ENCODE data around the gene HOMER2. TPM values are rescaled to one million over a fixed set of nuclear protein-coding genes. Genes with fewer than 3 reads are reported as not detected.

The HOMER2 gene
- total and polyA plus RNA-seq, 9 of the 15 experiments (the other 6 are each of a cell fraction or from before 2014, with no cell fraction given), result 0.13 to 0.47 (median 0.29) TPM; not detected in 1

DNA sequence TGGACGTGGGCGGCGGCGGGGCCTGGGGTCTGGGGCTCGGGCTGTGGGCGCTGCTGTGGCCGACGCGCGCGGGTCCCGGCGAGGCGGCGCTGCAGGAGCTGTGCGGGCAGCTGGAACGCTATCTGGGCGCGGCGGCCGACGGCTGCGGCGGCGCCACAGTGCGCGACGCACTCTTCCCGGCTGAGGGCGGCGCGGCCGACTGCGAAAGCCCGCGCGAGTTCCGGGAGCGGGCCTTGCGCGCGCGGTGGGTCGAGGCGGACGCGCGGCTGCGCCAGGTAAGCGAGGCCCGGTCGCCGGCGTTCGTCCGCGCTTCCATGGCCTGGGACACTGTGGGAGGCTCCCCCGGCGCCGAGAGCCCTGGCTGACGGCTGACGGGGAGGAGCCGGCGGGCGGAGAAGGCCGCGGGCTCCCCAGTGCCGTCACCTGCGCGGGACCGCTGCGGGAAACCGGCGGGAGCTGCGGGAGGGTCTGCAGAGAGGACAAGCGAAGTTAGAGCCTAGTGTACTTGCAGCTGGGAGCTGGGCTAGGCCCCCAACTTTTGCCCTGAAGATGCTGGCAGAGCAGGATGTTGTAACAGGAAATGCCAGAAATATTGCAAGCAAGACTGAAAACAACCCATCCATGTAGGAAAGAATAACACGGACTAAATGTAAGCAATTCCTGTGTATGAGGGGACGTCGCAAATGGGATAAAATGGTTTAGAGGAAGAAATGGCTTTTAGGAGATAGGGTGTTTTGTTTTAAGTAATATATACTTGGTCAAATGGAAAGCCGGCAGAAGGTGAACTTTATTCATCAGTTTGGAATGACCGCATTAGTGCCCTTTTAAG is 142.2 kb downstream of the HOMER2 start (continued):
- TF ChIP-seq, protein P1, sequence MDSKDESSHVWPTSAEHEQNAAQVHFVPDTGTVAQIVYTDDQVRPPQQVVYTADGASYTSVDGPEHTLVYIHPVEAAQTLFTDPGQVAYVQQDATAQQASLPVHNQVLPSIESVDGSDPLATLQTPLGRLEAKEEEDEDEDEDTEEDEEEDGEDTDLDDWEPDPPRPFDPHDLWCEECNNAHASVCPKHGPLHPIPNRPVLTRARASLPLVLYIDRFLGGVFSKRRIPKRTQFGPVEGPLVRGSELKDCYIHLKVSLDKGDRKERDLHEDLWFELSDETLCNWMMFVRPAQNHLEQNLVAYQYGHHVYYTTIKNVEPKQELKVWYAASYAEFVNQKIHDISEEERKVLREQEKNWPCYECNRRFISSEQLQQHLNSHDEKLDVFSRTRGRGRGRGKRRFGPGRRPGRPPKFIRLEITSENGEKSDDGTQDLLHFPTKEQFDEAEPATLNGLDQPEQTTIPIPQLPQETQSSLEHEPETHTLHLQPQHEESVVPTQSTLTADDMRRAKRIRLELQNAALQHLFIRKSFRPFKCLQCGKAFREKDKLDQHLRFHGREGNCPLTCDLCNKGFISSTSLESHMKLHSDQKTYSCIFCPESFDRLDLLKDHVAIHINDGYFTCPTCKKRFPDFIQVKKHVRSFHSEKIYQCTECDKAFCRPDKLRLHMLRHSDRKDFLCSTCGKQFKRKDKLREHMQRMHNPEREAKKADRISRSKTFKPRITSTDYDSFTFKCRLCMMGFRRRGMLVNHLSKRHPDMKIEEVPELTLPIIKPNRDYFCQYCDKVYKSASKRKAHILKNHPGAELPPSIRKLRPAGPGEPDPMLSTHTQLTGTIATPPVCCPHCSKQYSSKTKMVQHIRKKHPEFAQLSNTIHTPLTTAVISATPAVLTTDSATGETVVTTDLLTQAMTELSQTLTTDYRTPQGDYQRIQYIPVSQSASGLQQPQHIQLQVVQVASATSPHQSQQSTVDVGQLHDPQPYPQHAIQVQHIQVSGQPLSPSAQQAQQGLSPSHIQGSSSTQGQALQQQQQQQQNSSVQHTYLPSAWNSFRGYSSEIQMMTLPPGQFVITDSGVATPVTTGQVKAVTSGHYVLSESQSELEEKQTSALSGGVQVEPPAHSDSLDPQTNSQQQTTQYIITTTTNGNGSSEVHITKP (IDR thresholded peaks at IDR 0.05; ENCODE audit: partially characterized antibody), result no peak
- TF ChIP-seq, protein P2, sequence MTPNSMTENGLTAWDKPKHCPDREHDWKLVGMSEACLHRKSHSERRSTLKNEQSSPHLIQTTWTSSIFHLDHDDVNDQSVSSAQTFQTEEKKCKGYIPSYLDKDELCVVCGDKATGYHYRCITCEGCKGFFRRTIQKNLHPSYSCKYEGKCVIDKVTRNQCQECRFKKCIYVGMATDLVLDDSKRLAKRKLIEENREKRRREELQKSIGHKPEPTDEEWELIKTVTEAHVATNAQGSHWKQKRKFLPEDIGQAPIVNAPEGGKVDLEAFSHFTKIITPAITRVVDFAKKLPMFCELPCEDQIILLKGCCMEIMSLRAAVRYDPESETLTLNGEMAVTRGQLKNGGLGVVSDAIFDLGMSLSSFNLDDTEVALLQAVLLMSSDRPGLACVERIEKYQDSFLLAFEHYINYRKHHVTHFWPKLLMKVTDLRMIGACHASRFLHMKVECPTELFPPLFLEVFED (CRISPR knock-in tag; conservative IDR thresholded peaks at IDR 0.05), result no peak
- TF ChIP-seq, protein P3, sequence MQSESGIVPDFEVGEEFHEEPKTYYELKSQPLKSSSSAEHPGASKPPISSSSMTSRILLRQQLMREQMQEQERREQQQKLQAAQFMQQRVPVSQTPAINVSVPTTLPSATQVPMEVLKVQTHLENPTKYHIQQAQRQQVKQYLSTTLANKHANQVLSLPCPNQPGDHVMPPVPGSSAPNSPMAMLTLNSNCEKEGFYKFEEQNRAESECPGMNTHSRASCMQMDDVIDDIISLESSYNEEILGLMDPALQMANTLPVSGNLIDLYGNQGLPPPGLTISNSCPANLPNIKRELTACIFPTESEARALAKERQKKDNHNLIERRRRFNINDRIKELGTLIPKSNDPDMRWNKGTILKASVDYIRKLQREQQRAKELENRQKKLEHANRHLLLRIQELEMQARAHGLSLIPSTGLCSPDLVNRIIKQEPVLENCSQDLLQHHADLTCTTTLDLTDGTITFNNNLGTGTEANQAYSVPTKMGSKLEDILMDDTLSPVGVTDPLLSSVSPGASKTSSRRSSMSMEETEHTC (IDR thresholded peaks at IDR 0.05), result no peak
- TF ChIP-seq ZKSCAN8 (CRISPR knock-in tag; IDR thresholded peaks at IDR 0.05) (no peak), HDAC2 (IDR thresholded peaks at IDR 0.05) (no peak), DACH1 (IDR thresholded peaks at IDR 0.05; ENCODE audit: partially characterized antibody) (no peak), MEF2D (tag; conservative IDR thresholded peaks at IDR 0.05; ENCODE audit: low read depth) (no peak), ZNF121 (CRISPR knock-in tag; conservative IDR thresholded peaks at IDR 0.05) (no peak), ZNF23 (CRISPR knock-in tag; IDR thresholded peaks at IDR 0.05) (no peak), FOXK2 (conservative IDR thresholded peaks at IDR 0.05 in 1 of 2, IDR thresholded peaks at IDR 0.05 in 1 of 2; ENCODE audit: low read depth in 2 of 2) (no peak), TBP (optimal IDR thresholded peaks at IDR 0.05; ENCODE audit: low read depth, low read length) (no peak), ZBTB1 (CRISPR knock-in tag; IDR thresholded peaks at IDR 0.05; ENCODE audit: borderline replicate concordance, low read depth) (peak; percentile 94)
- TF ChIP-seq, protein P4, sequence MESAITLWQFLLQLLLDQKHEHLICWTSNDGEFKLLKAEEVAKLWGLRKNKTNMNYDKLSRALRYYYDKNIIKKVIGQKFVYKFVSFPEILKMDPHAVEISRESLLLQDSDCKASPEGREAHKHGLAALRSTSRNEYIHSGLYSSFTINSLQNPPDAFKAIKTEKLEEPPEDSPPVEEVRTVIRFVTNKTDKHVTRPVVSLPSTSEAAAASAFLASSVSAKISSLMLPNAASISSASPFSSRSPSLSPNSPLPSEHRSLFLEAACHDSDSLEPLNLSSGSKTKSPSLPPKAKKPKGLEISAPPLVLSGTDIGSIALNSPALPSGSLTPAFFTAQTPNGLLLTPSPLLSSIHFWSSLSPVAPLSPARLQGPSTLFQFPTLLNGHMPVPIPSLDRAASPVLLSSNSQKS (CRISPR knock-in tag; IDR thresholded peaks at IDR 0.05), result no peak
- TF ChIP-seq, protein P5, sequence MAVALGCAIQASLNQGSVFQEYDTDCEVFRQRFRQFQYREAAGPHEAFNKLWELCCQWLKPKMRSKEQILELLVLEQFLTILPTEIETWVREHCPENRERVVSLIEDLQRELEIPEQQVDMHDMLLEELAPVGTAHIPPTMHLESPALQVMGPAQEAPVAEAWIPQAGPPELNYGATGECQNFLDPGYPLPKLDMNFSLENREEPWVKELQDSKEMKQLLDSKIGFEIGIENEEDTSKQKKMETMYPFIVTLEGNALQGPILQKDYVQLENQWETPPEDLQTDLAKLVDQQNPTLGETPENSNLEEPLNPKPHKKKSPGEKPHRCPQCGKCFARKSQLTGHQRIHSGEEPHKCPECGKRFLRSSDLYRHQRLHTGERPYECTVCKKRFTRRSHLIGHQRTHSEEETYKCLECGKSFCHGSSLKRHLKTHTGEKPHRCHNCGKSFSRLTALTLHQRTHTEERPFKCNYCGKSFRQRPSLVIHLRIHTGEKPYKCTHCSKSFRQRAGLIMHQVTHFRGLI (CRISPR knock-in tag; IDR thresholded peaks at IDR 0.05), result no peak
- TF ChIP-seq, protein P6, sequence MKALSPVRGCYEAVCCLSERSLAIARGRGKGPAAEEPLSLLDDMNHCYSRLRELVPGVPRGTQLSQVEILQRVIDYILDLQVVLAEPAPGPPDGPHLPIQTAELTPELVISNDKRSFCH (CRISPR knock-in tag; IDR thresholded peaks at IDR 0.05), result no peak
- TF ChIP-seq, protein P6 (tag; IDR thresholded peaks at IDR 0.05), result no peak

Data from K562 (cell line).